ENCODE data around the gene IL12B. TPM values are rescaled to one million over a fixed set of nuclear protein-coding genes. Genes with fewer than 3 reads are reported as not detected.

The IL12B gene
- total and polyA plus RNA-seq, 4 donors: not detected

DNA sequence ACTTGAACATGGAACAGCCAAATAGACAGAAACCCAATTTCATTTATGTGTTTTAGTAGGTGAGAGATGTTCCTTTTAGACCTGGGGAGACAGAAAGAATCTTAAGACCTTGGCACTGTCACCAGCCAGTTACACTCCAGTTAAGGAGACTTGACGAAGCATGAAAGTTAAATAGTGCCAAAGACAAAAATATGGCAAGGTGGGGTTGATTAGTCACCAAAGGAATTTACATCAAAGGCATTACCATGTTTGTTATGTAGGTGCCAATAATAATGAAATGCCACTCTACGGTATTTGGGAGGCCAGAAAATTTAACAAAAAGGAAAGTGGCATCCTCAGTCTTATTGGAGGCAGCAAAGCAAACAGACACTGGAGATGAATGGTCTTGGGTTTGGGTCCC lies 9.2 kb upstream of the IL12B start:
- TF ChIP-seq FOXA2 (IDR thresholded peaks at IDR 0.05): no peak
- TF ChIP-seq NR2F2 (IDR thresholded peaks at IDR 0.05): no peak
- TF ChIP-seq, protein P1, sequence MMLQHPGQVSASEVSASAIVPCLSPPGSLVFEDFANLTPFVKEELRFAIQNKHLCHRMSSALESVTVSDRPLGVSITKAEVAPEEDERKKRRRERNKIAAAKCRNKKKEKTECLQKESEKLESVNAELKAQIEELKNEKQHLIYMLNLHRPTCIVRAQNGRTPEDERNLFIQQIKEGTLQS (IDR thresholded peaks at IDR 0.05): no peak
- TF ChIP-seq SP1 (IDR thresholded peaks at IDR 0.05): no peak
- TF ChIP-seq, protein P2, sequence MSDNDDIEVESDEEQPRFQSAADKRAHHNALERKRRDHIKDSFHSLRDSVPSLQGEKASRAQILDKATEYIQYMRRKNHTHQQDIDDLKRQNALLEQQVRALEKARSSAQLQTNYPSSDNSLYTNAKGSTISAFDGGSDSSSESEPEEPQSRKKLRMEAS (IDR thresholded peaks at IDR 0.05): no peak
- TF ChIP-seq, protein P3, sequence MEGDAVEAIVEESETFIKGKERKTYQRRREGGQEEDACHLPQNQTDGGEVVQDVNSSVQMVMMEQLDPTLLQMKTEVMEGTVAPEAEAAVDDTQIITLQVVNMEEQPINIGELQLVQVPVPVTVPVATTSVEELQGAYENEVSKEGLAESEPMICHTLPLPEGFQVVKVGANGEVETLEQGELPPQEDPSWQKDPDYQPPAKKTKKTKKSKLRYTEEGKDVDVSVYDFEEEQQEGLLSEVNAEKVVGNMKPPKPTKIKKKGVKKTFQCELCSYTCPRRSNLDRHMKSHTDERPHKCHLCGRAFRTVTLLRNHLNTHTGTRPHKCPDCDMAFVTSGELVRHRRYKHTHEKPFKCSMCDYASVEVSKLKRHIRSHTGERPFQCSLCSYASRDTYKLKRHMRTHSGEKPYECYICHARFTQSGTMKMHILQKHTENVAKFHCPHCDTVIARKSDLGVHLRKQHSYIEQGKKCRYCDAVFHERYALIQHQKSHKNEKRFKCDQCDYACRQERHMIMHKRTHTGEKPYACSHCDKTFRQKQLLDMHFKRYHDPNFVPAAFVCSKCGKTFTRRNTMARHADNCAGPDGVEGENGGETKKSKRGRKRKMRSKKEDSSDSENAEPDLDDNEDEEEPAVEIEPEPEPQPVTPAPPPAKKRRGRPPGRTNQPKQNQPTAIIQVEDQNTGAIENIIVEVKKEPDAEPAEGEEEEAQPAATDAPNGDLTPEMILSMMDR (IDR thresholded peaks at IDR 0.05; ENCODE audit: low read depth, low read length, missing input control): no peak
- TF ChIP-seq GABPA (IDR thresholded peaks at IDR 0.05 in 1 of 2, conservative IDR thresholded peaks at IDR 0.05 in 1 of 2): no peak
- TF ChIP-seq, protein P4, sequence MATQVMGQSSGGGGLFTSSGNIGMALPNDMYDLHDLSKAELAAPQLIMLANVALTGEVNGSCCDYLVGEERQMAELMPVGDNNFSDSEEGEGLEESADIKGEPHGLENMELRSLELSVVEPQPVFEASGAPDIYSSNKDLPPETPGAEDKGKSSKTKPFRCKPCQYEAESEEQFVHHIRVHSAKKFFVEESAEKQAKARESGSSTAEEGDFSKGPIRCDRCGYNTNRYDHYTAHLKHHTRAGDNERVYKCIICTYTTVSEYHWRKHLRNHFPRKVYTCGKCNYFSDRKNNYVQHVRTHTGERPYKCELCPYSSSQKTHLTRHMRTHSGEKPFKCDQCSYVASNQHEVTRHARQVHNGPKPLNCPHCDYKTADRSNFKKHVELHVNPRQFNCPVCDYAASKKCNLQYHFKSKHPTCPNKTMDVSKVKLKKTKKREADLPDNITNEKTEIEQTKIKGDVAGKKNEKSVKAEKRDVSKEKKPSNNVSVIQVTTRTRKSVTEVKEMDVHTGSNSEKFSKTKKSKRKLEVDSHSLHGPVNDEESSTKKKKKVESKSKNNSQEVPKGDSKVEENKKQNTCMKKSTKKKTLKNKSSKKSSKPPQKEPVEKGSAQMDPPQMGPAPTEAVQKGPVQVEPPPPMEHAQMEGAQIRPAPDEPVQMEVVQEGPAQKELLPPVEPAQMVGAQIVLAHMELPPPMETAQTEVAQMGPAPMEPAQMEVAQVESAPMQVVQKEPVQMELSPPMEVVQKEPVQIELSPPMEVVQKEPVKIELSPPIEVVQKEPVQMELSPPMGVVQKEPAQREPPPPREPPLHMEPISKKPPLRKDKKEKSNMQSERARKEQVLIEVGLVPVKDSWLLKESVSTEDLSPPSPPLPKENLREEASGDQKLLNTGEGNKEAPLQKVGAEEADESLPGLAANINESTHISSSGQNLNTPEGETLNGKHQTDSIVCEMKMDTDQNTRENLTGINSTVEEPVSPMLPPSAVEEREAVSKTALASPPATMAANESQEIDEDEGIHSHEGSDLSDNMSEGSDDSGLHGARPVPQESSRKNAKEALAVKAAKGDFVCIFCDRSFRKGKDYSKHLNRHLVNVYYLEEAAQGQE (IDR thresholded peaks at IDR 0.05): no peak
- TF ChIP-seq RXRA (IDR thresholded peaks at IDR 0.05): no peak
- no peak for TF ChIP-seq FOXA1 (IDR thresholded peaks at IDR 0.05)
- TF ChIP-seq, protein P5, sequence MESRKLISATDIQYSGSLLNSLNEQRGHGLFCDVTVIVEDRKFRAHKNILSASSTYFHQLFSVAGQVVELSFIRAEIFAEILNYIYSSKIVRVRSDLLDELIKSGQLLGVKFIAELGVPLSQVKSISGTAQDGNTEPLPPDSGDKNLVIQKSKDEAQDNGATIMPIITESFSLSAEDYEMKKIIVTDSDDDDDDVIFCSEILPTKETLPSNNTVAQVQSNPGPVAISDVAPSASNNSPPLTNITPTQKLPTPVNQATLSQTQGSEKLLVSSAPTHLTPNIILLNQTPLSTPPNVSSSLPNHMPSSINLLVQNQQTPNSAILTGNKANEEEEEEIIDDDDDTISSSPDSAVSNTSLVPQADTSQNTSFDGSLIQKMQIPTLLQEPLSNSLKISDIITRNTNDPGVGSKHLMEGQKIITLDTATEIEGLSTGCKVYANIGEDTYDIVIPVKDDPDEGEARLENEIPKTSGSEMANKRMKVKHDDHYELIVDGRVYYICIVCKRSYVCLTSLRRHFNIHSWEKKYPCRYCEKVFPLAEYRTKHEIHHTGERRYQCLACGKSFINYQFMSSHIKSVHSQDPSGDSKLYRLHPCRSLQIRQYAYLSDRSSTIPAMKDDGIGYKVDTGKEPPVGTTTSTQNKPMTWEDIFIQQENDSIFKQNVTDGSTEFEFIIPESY (IDR thresholded peaks at IDR 0.05): no peak
- TF ChIP-seq YY1 (IDR thresholded peaks at IDR 0.05): no peak
- no peak for TF ChIP-seq HNF4G (IDR thresholded peaks at IDR 0.05)
- no peak for TF ChIP-seq RAD21 (IDR thresholded peaks at IDR 0.05)
- TF ChIP-seq HNF4A (conservative IDR thresholded peaks at IDR 0.05): no peak
- no peak for TF ChIP-seq TAF1 (conservative IDR thresholded peaks at IDR 0.05)
- no peak for TF ChIP-seq EGR1 (IDR thresholded peaks at IDR 0.05; ENCODE audit: low read depth in 2 of 2)
- TF ChIP-seq JUND (IDR thresholded peaks at IDR 0.05): no peak
- no peaks in the 10 kb centered on the region for H3K27me3 ChIP-seq (ENCODE audit: control insufficient read depth in 4 of 4, insufficient read depth in 4 of 4, low read length in 3 of 4)
- H3K4me3 ChIP-seq (ENCODE audit: low read depth in 1 of 3, low read length in 3 of 3): no peak overlapping the region
- DNase-seq (ENCODE audit: low spot score): no peak
- H3K27ac ChIP-seq (ENCODE audit: low read depth in 1 of 2, low read length in 2 of 2): no peak overlapping the region
- H3K4me1 ChIP-seq (ENCODE audit: control insufficient read depth in 4 of 4, insufficient read depth in 4 of 4, low read length in 3 of 4): no peaks in the 10 kb centered on the region
- WGBS: 90% methylated on average over 2 of the region's 2 CpGs
- no peaks in the 10 kb centered on the region for H3K36me3 ChIP-seq (ENCODE audit: control insufficient read depth in 4 of 4, insufficient read depth in 3 of 4, low read depth in 1 of 4, low read length in 3 of 4)
- H3K9me3 ChIP-seq (ENCODE audit: control insufficient read depth in 4 of 4, low read length in 3 of 4): peaks cover 0 to 3% (median 0%) of the 10 kb centered on the region in 4 donors
- H3K9ac ChIP-seq (ENCODE audit: low read depth in 1 of 2, low read length in 2 of 2): no peak overlapping the region

Measured in liver (tissue), 9 donors.